Keratinocyte (primary cell): ENCODE results near the gene ADAMTS17. TPM values are rescaled to one million over a fixed set of nuclear protein-coding genes. Genes with fewer than 3 reads are reported as not detected.

ENCODE experiments used
- DNase-seq: peaks from one replicate; pipeline ENCODE4 v3.0.0-alpha.2; 2011; ENCODE audit warnings: low read depth, missing footprints, low spot score
- FAIRE-seq: peaks from 2 replicates; lab custom pipeline; 2011; peaks lifted over from hg19 to GRCh38; lab: Jason Lieb, UNC
- H2AFZ ChIP-seq: 2 replicates; pipeline ENCODE4 v1.6.0; 2012; ENCODE audit warnings: low read length, control low read depth, inconsistent platforms; ENCODE audit not compliant: control insufficient read depth
- H3K27ac ChIP-seq: 2 replicates; pipeline ENCODE4 v1.5.1; 2011; ENCODE audit warnings: low read length; ENCODE audit not compliant: control insufficient read depth, insufficient read depth
- H3K27me3 ChIP-seq: 3 replicates; pipeline ENCODE4 v1.6.0; 2011; ENCODE audit warnings: low read length; ENCODE audit not compliant: control insufficient read depth, insufficient read depth; ENCODE audit errors: extremely low read depth
- H3K36me3 ChIP-seq, 2 experiments: 2 replicates in 1 of 2; 3 replicates in 1 of 2; pipeline ENCODE4 v1.5.1; 2011; ENCODE audit warnings: low read length in 2 of 2, mild to moderate bottlenecking in 1 of 2; ENCODE audit not compliant: control insufficient read depth in 2 of 2, insufficient read depth in 2 of 2; ENCODE audit errors: extremely low read depth in 1 of 2
- H3K4me1 ChIP-seq: 3 replicates; pipeline ENCODE4 v1.5.1; 2011; ENCODE audit warnings: low read length; ENCODE audit not compliant: control insufficient read depth, insufficient read depth; ENCODE audit errors: extremely low read depth
- H3K4me2 ChIP-seq: 3 replicates; pipeline ENCODE4 v1.6.0; 2011; ENCODE audit warnings: low read depth, low read length; ENCODE audit not compliant: control insufficient read depth, insufficient read depth; ENCODE audit errors: extremely low read depth
- H3K4me3 ChIP-seq, 3 experiments: fragments of 200-600 bp in 1 of 3; sonication (generic) in 1 of 3; 2 replicates in 2 of 3; 3 replicates in 1 of 3; pipeline ENCODE4 v1.5.1; 2011 to 2016; ENCODE audit warnings: low read length in 3 of 3, mild to moderate bottlenecking in 3 of 3, control low read depth in 2 of 3, inconsistent platforms in 1 of 3, low read depth in 1 of 3, mixed read lengths in 1 of 3, mixed run types in 1 of 3, moderate library complexity in 1 of 3; ENCODE audit not compliant: control insufficient read depth in 2 of 3, insufficient read depth in 2 of 3; ENCODE audit errors: extremely low read depth in 1 of 3
- H3K79me2 ChIP-seq: 2 replicates; pipeline ENCODE4 v1.6.0; 2012; ENCODE audit warnings: low read length; ENCODE audit not compliant: control insufficient read depth, insufficient read depth
- H3K9ac ChIP-seq: 3 replicates; pipeline ENCODE4 v1.6.0; 2011; ENCODE audit warnings: low read length; ENCODE audit not compliant: control insufficient read depth, insufficient read depth; ENCODE audit errors: extremely low read depth
- H3K9me1 ChIP-seq: 3 replicates; pipeline ENCODE4 v1.6.0; 2011; ENCODE audit warnings: low read length; ENCODE audit not compliant: control insufficient read depth, insufficient read depth; ENCODE audit errors: extremely low read depth
- H3K9me3 ChIP-seq: 2 replicates; pipeline ENCODE4 v1.5.1; 2012; ENCODE audit warnings: low read depth, low read length; ENCODE audit not compliant: control insufficient read depth
- H4K20me1 ChIP-seq: 3 replicates; pipeline ENCODE4 v1.6.0; 2011; ENCODE audit warnings: low read length; ENCODE audit not compliant: control insufficient read depth, insufficient read depth; ENCODE audit errors: extremely low read depth
- EZH2 ChIP-seq: IDR thresholded peaks from one replicate; pipeline ENCODE4 v1.6.1; 2012; ENCODE audit warnings: inconsistent platforms, mild to moderate bottlenecking, low read length, moderate library complexity
- dilution Hi-C: fragments of 300-500 bp; cut with MboI; formaldehyde crosslinking; loops from one replicate; pipeline ENCODE4 v1.7.0; 2020; ENCODE audit warnings: low sequenced_read_pairs; ENCODE audit not compliant: extremely low pct_ligation_motif_present
- polyA plus RNA-seq, 5 experiments: library from polyadenylated mRNA; depleted of rRNA in 3 of 5; stranded (reverse) in 3 of 5; stranded (forward) in 1 of 5; unstranded in 1 of 5; fragments of >200 nt; gene quantifications; 1 replicate in 1 of 5; 2 replicates in 3 of 5; 3 replicates in 1 of 5; pipeline versions ENCODE4 v1.2.1 to v1.2.3, GENCODE V29; 2011 to 2012; ENCODE audit warnings: missing spikeins in 2 of 5, low read depth in 1 of 5, low replicate concordance in 1 of 5
- TF ChIP-seq, protein P1 (sequence below), 3 experiments: IDR thresholded peaks in 1 of 3; conservative IDR thresholded peaks in 1 of 3; optimal IDR thresholded peaks in 1 of 3; 2 replicates in 2 of 3; 3 replicates in 1 of 3; pipeline versions ENCODE3 to v1.5.1; 2011; ENCODE audit warnings: low read length in 3 of 3, mild to moderate bottlenecking in 3 of 3, moderate library complexity in 2 of 3, control low read depth in 1 of 3, inconsistent platforms in 1 of 3; ENCODE audit not compliant: insufficient read depth in 2 of 3; ENCODE audit errors: extremely low read depth in 1 of 3

Gene ADAMTS17
- polyA plus RNA-seq, 1 donor (not counting 4 experiments of a cell fraction or from before 2014, with no cell fraction given): 0.18 TPM

DNA sequence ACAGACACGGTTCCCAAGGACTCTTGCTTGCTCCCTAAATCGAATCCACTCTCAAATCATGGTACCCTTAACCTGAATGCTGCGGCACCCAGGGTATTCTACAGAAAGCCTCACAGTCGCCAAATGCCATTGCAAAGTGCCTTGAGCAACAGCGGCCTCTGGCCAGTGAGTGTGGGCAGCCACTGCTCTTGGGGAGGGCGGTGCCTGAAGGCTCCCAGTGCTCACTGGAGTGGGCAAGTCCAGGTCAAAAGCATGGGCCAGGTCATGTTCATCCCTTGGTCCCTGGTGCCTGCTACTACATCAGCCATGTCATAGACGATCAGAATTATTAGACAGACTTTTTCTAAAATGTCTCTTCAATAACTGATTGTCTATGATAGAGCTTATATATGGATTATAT lies 82.5 kb downstream of the ADAMTS17 start:
- Histone ChIP-seq H3K79me2 (no peaks in the 10 kb centered on the region), H4K20me1 (no peaks in the 10 kb centered on the region), H3K27ac (no peak overlapping the region), H3K9me3 (no peaks in the 10 kb centered on the region), H3K4me1 (no peaks in the 10 kb centered on the region), H3K9me1 (no peaks in the 10 kb centered on the region), H3K9ac (no peak overlapping the region), H3K4me2 (no peak overlapping the region), H3K27me3 (no peaks in the 10 kb centered on the region), H3K36me3 (no peaks in the 10 kb centered on the region), H2AFZ (no peak overlapping the region), H3K4me3 (no peak overlapping the region)
- TF ChIP-seq EZH2: no peak
- TF ChIP-seq, protein P1, sequence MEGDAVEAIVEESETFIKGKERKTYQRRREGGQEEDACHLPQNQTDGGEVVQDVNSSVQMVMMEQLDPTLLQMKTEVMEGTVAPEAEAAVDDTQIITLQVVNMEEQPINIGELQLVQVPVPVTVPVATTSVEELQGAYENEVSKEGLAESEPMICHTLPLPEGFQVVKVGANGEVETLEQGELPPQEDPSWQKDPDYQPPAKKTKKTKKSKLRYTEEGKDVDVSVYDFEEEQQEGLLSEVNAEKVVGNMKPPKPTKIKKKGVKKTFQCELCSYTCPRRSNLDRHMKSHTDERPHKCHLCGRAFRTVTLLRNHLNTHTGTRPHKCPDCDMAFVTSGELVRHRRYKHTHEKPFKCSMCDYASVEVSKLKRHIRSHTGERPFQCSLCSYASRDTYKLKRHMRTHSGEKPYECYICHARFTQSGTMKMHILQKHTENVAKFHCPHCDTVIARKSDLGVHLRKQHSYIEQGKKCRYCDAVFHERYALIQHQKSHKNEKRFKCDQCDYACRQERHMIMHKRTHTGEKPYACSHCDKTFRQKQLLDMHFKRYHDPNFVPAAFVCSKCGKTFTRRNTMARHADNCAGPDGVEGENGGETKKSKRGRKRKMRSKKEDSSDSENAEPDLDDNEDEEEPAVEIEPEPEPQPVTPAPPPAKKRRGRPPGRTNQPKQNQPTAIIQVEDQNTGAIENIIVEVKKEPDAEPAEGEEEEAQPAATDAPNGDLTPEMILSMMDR (optimal IDR thresholded peaks at IDR 0.05 in 1 of 3, IDR thresholded peaks at IDR 0.05 in 1 of 3, conservative IDR thresholded peaks at IDR 0.05 in 1 of 3; ENCODE audit: extremely low read depth in 1 of 3, insufficient read depth in 2 of 3, low read length in 3 of 3): no peak
- dilution Hi-C loops: no loop called here
- DNase-seq (no peak), FAIRE-seq (no peak)

DNA sequence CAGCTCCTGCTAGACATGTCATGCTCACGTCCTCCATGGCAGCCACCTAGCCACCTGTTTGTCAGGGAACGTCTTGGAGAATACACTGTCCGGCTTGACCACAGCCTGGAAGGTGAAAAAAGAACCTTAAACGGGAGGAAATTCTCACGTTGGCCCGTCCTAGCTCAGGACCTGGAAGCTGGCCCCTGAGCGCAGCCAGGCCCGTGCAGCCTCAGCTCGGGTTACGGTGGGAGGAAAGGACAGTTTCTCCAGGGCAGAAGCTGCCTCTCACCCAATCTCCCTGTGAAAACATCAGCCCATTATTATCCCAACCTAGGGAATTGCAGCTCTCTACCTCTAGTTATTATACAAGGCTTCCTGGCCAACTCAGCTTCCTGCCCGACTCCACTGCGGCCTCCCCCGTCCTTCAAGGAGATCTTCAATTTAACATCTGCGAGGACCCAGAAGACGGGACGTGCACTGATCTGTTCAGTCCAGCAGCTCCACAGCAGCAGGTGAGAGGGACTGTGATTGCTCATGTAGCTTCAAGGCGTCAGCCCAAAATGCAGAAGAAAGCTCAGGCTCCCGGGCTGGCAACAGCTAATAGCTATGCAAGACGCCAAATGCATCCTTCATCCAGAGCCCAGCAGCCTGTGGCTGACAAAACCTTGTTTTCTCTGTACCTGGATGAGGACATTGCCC lies 84.7 kb downstream of the ADAMTS17 start:
- no peaks in the 10 kb centered on the region for H3K36me3 ChIP-seq
- no peak for DNase-seq
- H4K20me1 ChIP-seq: no peaks in the 10 kb centered on the region
- no peak overlapping the region for H3K9ac ChIP-seq
- no peaks in the 10 kb centered on the region for H3K27me3 ChIP-seq
- TF ChIP-seq, protein P1 (optimal IDR thresholded peaks at IDR 0.05 in 1 of 3, IDR thresholded peaks at IDR 0.05 in 1 of 3, conservative IDR thresholded peaks at IDR 0.05 in 1 of 3; ENCODE audit: extremely low read depth in 1 of 3, insufficient read depth in 2 of 3, low read length in 3 of 3): no peak
- TF ChIP-seq EZH2: no peak
- no peak overlapping the region for H3K27ac ChIP-seq
- no peak overlapping the region for H3K4me3 ChIP-seq
- no peak overlapping the region for H2AFZ ChIP-seq
- H3K9me3 ChIP-seq: no peaks in the 10 kb centered on the region
- dilution Hi-C loops: no loop called here
- H3K4me1 ChIP-seq: no peaks in the 10 kb centered on the region
- H3K9me1 ChIP-seq: no peaks in the 10 kb centered on the region
- FAIRE-seq: no peak
- no peak overlapping the region for H3K4me2 ChIP-seq
- no peaks in the 10 kb centered on the region for H3K79me2 ChIP-seq
